ENCODE measurements around the gene MVB12B. TPM values are rescaled to one million over a fixed set of nuclear protein-coding genes. Genes with fewer than 3 reads are reported as not detected.

The MVB12B gene
- total RNA-seq, 1 donor from 2014 or later = 12.8 TPM

GRCh38 chr9:126549246-126550006, 222.8 kb downstream of the MVB12B start:
- H4K20me1 ChIP-seq (ENCODE audit: insufficient read depth, low read length) = no peaks in the 10 kb centered on the region
- H3K27me3 Mint-ChIP-seq (ENCODE audit: low read depth, unreplicated experiment) = peaks cover 30% of the 10 kb centered on the region
- no peak overlapping the region for H3K4me2 ChIP-seq (ENCODE audit: low read length)
- H3K9me3 ChIP-seq (ENCODE audit: insufficient read depth, low read depth, low read length) = no peaks in the 10 kb centered on the region
- no peak overlapping the region for H3K9ac ChIP-seq (ENCODE audit: low read length)
- peaks cover 2% of the 10 kb centered on the region for H3K36me3 Mint-ChIP-seq (ENCODE audit: low read depth, unreplicated experiment)
- no peaks in the 10 kb centered on the region for H3K79me2 ChIP-seq (ENCODE audit: insufficient read depth, low read length)
- no peak for DNase-seq (ENCODE audit: low read depth)
- H3K4me1 Mint-ChIP-seq (ENCODE audit: low read depth, unreplicated experiment) = no peaks in the 10 kb centered on the region
- H3K4me1 ChIP-seq (ENCODE audit: insufficient read depth, low read length) = no peaks in the 10 kb centered on the region
- no peak overlapping the region for H3K4me3 ChIP-seq (ENCODE audit: insufficient read depth, low read depth, low read length)
- peaks cover 4% of the 10 kb centered on the region for H3K9me3 Mint-ChIP-seq (ENCODE audit: unreplicated experiment)
- TF ChIP-seq EZH2 (IDR thresholded peaks at IDR 0.05; ENCODE audit: insufficient read depth, low read length) = no peak
- no peak for TF ChIP-seq CTCF (IDR thresholded peaks at IDR 0.05; ENCODE audit: insufficient read depth, low read depth, low read length)
- H3K4me3 Mint-ChIP-seq (ENCODE audit: unreplicated experiment) = no peak overlapping the region
- H3K27me3 ChIP-seq (ENCODE audit: insufficient read depth, low read length) = no peaks in the 10 kb centered on the region
- FAIRE-seq = no peak
- no peak overlapping the region for H3K27ac ChIP-seq (ENCODE audit: low read depth, low read length)
- H2AFZ ChIP-seq (ENCODE audit: low read depth, low read length) = no peak overlapping the region
- no peaks in the 10 kb centered on the region for H3K36me3 ChIP-seq (ENCODE audit: insufficient read depth, low read length)
- H3K27ac Mint-ChIP-seq (ENCODE audit: unreplicated experiment) = no peak overlapping the region

GRCh38 chr9:126550891-126551351, 224.3 kb downstream of the MVB12B start:
- H3K4me2 ChIP-seq (ENCODE audit: low read length) = no peak overlapping the region
- no peaks in the 10 kb centered on the region for H4K20me1 ChIP-seq (ENCODE audit: insufficient read depth, low read length)
- Mint-ChIP-seq H3K4me1 (ENCODE audit: low read depth, unreplicated experiment) (no peaks in the 10 kb centered on the region), H3K9me3 (ENCODE audit: unreplicated experiment) (peaks cover 4% of the 10 kb centered on the region), H3K27me3 (ENCODE audit: low read depth, unreplicated experiment) (peaks cover 22% of the 10 kb centered on the region), H3K36me3 (ENCODE audit: low read depth, unreplicated experiment) (peaks cover 2% of the 10 kb centered on the region), H3K27ac (ENCODE audit: unreplicated experiment) (no peak overlapping the region), H3K4me3 (ENCODE audit: unreplicated experiment) (no peak overlapping the region)
- H3K4me1 ChIP-seq (ENCODE audit: insufficient read depth, low read length) = no peaks in the 10 kb centered on the region
- no peak overlapping the region for H2AFZ ChIP-seq (ENCODE audit: low read depth, low read length)
- H3K9ac ChIP-seq (ENCODE audit: low read length) = no peak overlapping the region
- H3K79me2 ChIP-seq (ENCODE audit: insufficient read depth, low read length) = no peaks in the 10 kb centered on the region
- no peak overlapping the region for H3K4me3 ChIP-seq (ENCODE audit: insufficient read depth, low read depth, low read length)
- H3K27me3 ChIP-seq (ENCODE audit: insufficient read depth, low read length) = no peaks in the 10 kb centered on the region
- FAIRE-seq (no peak), DNase-seq (ENCODE audit: low read depth) (no peak)
- no peaks in the 10 kb centered on the region for H3K36me3 ChIP-seq (ENCODE audit: insufficient read depth, low read length)
- H3K9me3 ChIP-seq (ENCODE audit: insufficient read depth, low read depth, low read length) = no peaks in the 10 kb centered on the region
- no peak overlapping the region for H3K27ac ChIP-seq (ENCODE audit: low read depth, low read length)
- TF ChIP-seq CTCF (IDR thresholded peaks at IDR 0.05; ENCODE audit: insufficient read depth, low read depth, low read length) = no peak
- no peak for TF ChIP-seq EZH2 (IDR thresholded peaks at IDR 0.05; ENCODE audit: insufficient read depth, low read length)

- no peak overlapping the region for H3K4me3 ChIP-seq (ENCODE audit: insufficient read depth, low read depth, low read length)
- no peak overlapping the region for H3K9ac ChIP-seq (ENCODE audit: low read length)
- Mint-ChIP-seq H3K27me3 (ENCODE audit: low read depth, unreplicated experiment) (peaks cover 17% of the 10 kb centered on the region), H3K36me3 (ENCODE audit: low read depth, unreplicated experiment) (peaks cover 2% of the 10 kb centered on the region), H3K27ac (ENCODE audit: unreplicated experiment) (no peak overlapping the region), H3K4me1 (ENCODE audit: low read depth, unreplicated experiment) (no peaks in the 10 kb centered on the region), H3K4me3 (ENCODE audit: unreplicated experiment) (no peak overlapping the region), H3K9me3 (ENCODE audit: unreplicated experiment) (no peaks in the 10 kb centered on the region)
- no peak overlapping the region for H2AFZ ChIP-seq (ENCODE audit: low read depth, low read length)
- TF ChIP-seq CTCF (IDR thresholded peaks at IDR 0.05; ENCODE audit: insufficient read depth, low read depth, low read length) (no peak), EZH2 (IDR thresholded peaks at IDR 0.05; ENCODE audit: insufficient read depth, low read length) (no peak)
- no peak for FAIRE-seq
- no peaks in the 10 kb centered on the region for H3K79me2 ChIP-seq (ENCODE audit: insufficient read depth, low read length)
- H3K4me2 ChIP-seq (ENCODE audit: low read length) = no peak overlapping the region
- no peak for DNase-seq (ENCODE audit: low read depth)
- H3K9me3 ChIP-seq (ENCODE audit: insufficient read depth, low read depth, low read length) = no peaks in the 10 kb centered on the region
- H3K27me3 ChIP-seq (ENCODE audit: insufficient read depth, low read length) = no peaks in the 10 kb centered on the region
- no peak overlapping the region for H3K27ac ChIP-seq (ENCODE audit: low read depth, low read length)
- H4K20me1 ChIP-seq (ENCODE audit: insufficient read depth, low read length) = no peaks in the 10 kb centered on the region
- no peaks in the 10 kb centered on the region for H3K36me3 ChIP-seq (ENCODE audit: insufficient read depth, low read length)
- no peaks in the 10 kb centered on the region for H3K4me1 ChIP-seq (ENCODE audit: insufficient read depth, low read length)
Measured at GRCh38 chr9:126551812-126552211, 225.2 kb downstream of the MVB12B start.

Measured in astrocyte (in vitro differentiated cells and primary cell).